K562 (cell line): Measurements from ENCODE around the gene TMSB10. TPM values are rescaled to one million over a fixed set of nuclear protein-coding genes. Genes with fewer than 3 reads are reported as not detected.

Experiments
- AFF4 ChIP-seq: sonication (generic); formaldehyde crosslinking; IDR thresholded peaks from 2 replicates; pipeline ENCODE4 v1.8.0; 2023; ENCODE audit warnings: mild to moderate bottlenecking, missing genetic modification reagents
- CBFA2T2 ChIP-seq: fragments of 450-650 bp; conservative IDR thresholded peaks from 2 replicates; pipeline ENCODE4 v1.6.1; 2017; ENCODE audit warnings: mild to moderate bottlenecking
- FOXP1 ChIP-seq: sonication (generic); formaldehyde crosslinking; IDR thresholded peaks from 2 replicates; pipeline ENCODE4 v1.8.0; 2022; ENCODE audit warnings: mild to moderate bottlenecking, missing genetic modification reagents
- HDAC3 ChIP-seq: fragments of 450-650 bp; IDR thresholded peaks from 2 replicates; pipeline ENCODE4 v1.6.1; 2018; ENCODE audit warnings: borderline replicate concordance, mild to moderate bottlenecking, moderate library complexity; ENCODE audit not compliant: partially characterized antibody
- HNRNPLL ChIP-seq: fragments of 200-400 bp; formaldehyde crosslinking; IDR thresholded peaks from 2 replicates; pipeline ENCODE4 v1.6.1; 2017; ENCODE audit warnings: low read length, low read depth, mild to moderate bottlenecking; ENCODE audit not compliant: poor library complexity, severe bottlenecking
- JUN ChIP-seq, 2 experiments: sonication (generic) in 1 of 2; formaldehyde crosslinking in 1 of 2; IDR thresholded peaks; 2 replicates each; pipeline versions ENCODE4 v1.6.1 to v1.8.0; 2012 to 2022; ENCODE audit warnings: borderline replicate concordance in 2 of 2, mild to moderate bottlenecking in 2 of 2, improper control_type of control experiment in 1 of 2, low read depth in 1 of 2, low read length in 1 of 2, missing genetic modification reagents in 1 of 2
- KDM2B ChIP-seq: fragments of 250-450 bp; sonication (Bioruptor Pico); IDR thresholded peaks from 2 replicates; pipeline ENCODE4 v1.8.0; 2021; ENCODE audit warnings: mild to moderate bottlenecking, moderate library complexity
- KDM4B ChIP-seq, 2 experiments: fragments of 450-650 bp in 1 of 2; sonication (generic) in 1 of 2; IDR thresholded peaks; 2 replicates each; pipeline ENCODE4 v1.6.1; 2016 to 2017; ENCODE audit warnings: borderline replicate concordance in 2 of 2, antibody characterized with exemption in 1 of 2, low read depth in 1 of 2, mild to moderate bottlenecking in 1 of 2
- KLF13 ChIP-seq: fragments of 450-650 bp; IDR thresholded peaks from 2 replicates; pipeline ENCODE4 v1.6.1; 2016; ENCODE audit warnings: missing genetic modification characterization, low read depth, mild to moderate bottlenecking, missing compliant biosample characterization, moderate library complexity, borderline replicate concordance
- KLF16 ChIP-seq: IDR thresholded peaks from 2 replicates; pipeline ENCODE4 v1.6.1; 2016; ENCODE audit warnings: antibody characterized with exemption
- PATZ1 ChIP-seq: fragments of 250-450 bp; sonication (Bioruptor Pico); IDR thresholded peaks from 2 replicates; pipeline ENCODE4 v1.5.0; 2020; ENCODE audit warnings: mild to moderate bottlenecking, borderline replicate concordance
- SRSF3 ChIP-seq: fragments of 200-400 bp; formaldehyde crosslinking; IDR thresholded peaks from 2 replicates; pipeline ENCODE4 v1.6.1; 2016; ENCODE audit warnings: mild to moderate bottlenecking, low read length, moderate library complexity; ENCODE audit not compliant: insufficient read depth
- TCF7L2 ChIP-seq: fragments of 150-350 bp; IDR thresholded peaks from 2 replicates; pipeline ENCODE4 v1.6.1; 2016; ENCODE audit warnings: low read depth, mild to moderate bottlenecking, low read length, moderate library complexity
- ZNF197 ChIP-seq: fragments of 200-800 bp; sonication (Bioruptor generic); IDR thresholded peaks from 2 replicates; pipeline ENCODE4 v1.6.1; 2016; ENCODE audit warnings: low read depth, missing genetic modification characterization, missing compliant biosample characterization
- ZNF41 ChIP-seq: fragments of 250-450 bp; sonication (Bioruptor Pico); conservative IDR thresholded peaks from 2 replicates; pipeline ENCODE4 v1.4.0; 2020; ENCODE audit warnings: mild to moderate bottlenecking
- ZNF444 ChIP-seq: fragments of 250-450 bp; sonication (Bioruptor Pico); IDR thresholded peaks from 2 replicates; pipeline ENCODE4 v1.4.0; 2020; ENCODE audit warnings: mild to moderate bottlenecking, moderate library complexity
- ZNF644 ChIP-seq: fragments of 200-800 bp; sonication (Bioruptor generic); IDR thresholded peaks from 2 replicates; pipeline ENCODE4 v1.6.1; 2016; ENCODE audit warnings: low read depth, missing genetic modification characterization, missing compliant biosample characterization
- polyA plus RNA-seq, 8 experiments: library from polyadenylated mRNA; depleted of rRNA in 4 of 8; stranded (reverse) in 5 of 8; unstranded in 3 of 8; fragments of >200 nt; fragmentation: Nextera tagmentation in 2 of 8; fragmentation: Illumina TruSeq in 1 of 8; extraction: Ambion mirVana in 2 of 8; extraction: Trizol in 1 of 8; gene quantifications; 2 replicates each; pipeline versions ENCODE4 v1.2.1 to v1.2.3, GENCODE V29; 2011 to 2014; ENCODE audit warnings: inconsistent platforms in 1 of 8, missing spikeins in 1 of 8
- total RNA-seq, 7 experiments: library from RNA; depleted of rRNA in 6 of 7; stranded (reverse); fragments of >200 nt in 6 of 7; fragmentation: Illumina TruSeq in 2 of 7; extraction: Trizol in 2 of 7; gene quantifications; 2 replicates each; pipeline versions ENCODE4 v1.2.1 to v1.2.3, GENCODE V29; 2011 to 2021; ENCODE audit warnings: low replicate concordance in 1 of 7
- TF ChIP-seq, protein P1 (sequence below): sonication (generic); formaldehyde crosslinking; IDR thresholded peaks from 2 replicates; pipeline ENCODE4 v1.8.0; 2022; ENCODE audit warnings: missing genetic modification reagents, mild to moderate bottlenecking, borderline replicate concordance

The TMSB10 gene
- total and polyA plus RNA-seq, 9 of the 15 experiments (the other 6 are each of a cell fraction or from before 2014, with no cell fraction given), result 382 to 2,226 (median 959) TPM

- no peak for TF ChIP-seq PATZ1 (CRISPR knock-in tag)
- 0 out of 2 replicates have a peak, but pooled peaks have one; percentile 56 for TF ChIP-seq ZNF197 (CRISPR knock-in tag)
- no peak for TF ChIP-seq HNRNPLL
- no peak for TF ChIP-seq TCF7L2
- no peak for TF ChIP-seq FOXP1
- TF ChIP-seq CBFA2T2, result no peak
- no peak for TF ChIP-seq SRSF3
- no peak for TF ChIP-seq HDAC3
- no peak for TF ChIP-seq KDM4B (IDR thresholded peaks at IDR 0.05; ENCODE audit: borderline replicate concordance in 2 of 2, low read depth in 1 of 2)
- peak; percentile 96 for TF ChIP-seq AFF4 (CRISPR knock-in tag)
- TF ChIP-seq KLF13 (tag), result no peak
- no peak for TF ChIP-seq ZNF41
- TF ChIP-seq, protein P1, sequence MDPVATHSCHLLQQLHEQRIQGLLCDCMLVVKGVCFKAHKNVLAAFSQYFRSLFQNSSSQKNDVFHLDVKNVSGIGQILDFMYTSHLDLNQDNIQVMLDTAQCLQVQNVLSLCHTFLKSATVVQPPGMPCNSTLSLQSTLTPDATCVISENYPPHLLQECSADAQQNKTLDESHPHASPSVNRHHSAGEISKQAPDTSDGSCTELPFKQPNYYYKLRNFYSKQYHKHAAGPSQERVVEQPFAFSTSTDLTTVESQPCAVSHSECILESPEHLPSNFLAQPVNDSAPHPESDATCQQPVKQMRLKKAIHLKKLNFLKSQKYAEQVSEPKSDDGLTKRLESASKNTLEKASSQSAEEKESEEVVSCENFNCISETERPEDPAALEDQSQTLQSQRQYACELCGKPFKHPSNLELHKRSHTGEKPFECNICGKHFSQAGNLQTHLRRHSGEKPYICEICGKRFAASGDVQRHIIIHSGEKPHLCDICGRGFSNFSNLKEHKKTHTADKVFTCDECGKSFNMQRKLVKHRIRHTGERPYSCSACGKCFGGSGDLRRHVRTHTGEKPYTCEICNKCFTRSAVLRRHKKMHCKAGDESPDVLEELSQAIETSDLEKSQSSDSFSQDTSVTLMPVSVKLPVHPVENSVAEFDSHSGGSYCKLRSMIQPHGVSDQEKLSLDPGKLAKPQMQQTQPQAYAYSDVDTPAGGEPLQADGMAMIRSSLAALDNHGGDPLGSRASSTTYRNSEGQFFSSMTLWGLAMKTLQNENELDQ (CRISPR knock-in tag), result no peak
- TF ChIP-seq JUN (IDR thresholded peaks at IDR 0.05; ENCODE audit: borderline replicate concordance, low read depth, low read length), result no peak
- no peak for TF ChIP-seq JUN (CRISPR knock-in tag; IDR thresholded peaks at IDR 0.05; ENCODE audit: borderline replicate concordance)
- no peak for TF ChIP-seq ZNF444 (CRISPR knock-in tag)
- no peak for TF ChIP-seq ZNF644 (tag)
- TF ChIP-seq KDM2B (CRISPR knock-in tag), result no peak
- no peak for TF ChIP-seq KLF16
Measured at GRCh38 chr2:84905181-84906107, at the start of gene TMSB10 (continued).
